HepG2 (cell line): ENCODE results near the gene DNM1. TPM values are rescaled to one million over a fixed set of nuclear protein-coding genes. Genes with fewer than 3 reads are reported as not detected.

ENCODE experiments used
- KLF16 ChIP-seq, 2 experiments: sonication (generic) in 1 of 2; formaldehyde crosslinking in 1 of 2; IDR thresholded peaks; 2 replicates each; pipeline versions ENCODE4 v1.6.1 to v1.8.0; 2016 to 2023; ENCODE audit warnings: missing genetic modification reagents in 2 of 2, missing compliant biosample characterization in 1 of 2
- SPEN ChIP-seq: sonication (generic); formaldehyde crosslinking; IDR thresholded peaks from 2 replicates; pipeline ENCODE4 v1.5.1; 2020; ENCODE audit warnings: low read depth, mild to moderate bottlenecking, missing genetic modification reagents
- TAF1 ChIP-seq: sonication (generic); formaldehyde crosslinking; IDR thresholded peaks from 2 replicates; pipeline ENCODE4 v1.4.0; 2020; ENCODE audit warnings: missing genetic modification reagents
- TGIF2 ChIP-seq: IDR thresholded peaks from 2 replicates; pipeline ENCODE4 v1.6.1; 2016; ENCODE audit warnings: control low read depth, missing compliant biosample characterization
- ZEB1 ChIP-seq: IDR thresholded peaks from 2 replicates; pipeline ENCODE4 v1.6.1; 2012; ENCODE audit warnings: mild to moderate bottlenecking, low read depth, inconsistent platforms; ENCODE audit not compliant: insufficient replicate concordance
- ZNF317 ChIP-seq: sonication (generic); formaldehyde crosslinking; IDR thresholded peaks from 2 replicates; pipeline ENCODE4 v1.5.0; 2020; ENCODE audit warnings: mild to moderate bottlenecking, missing genetic modification reagents
- ZNF572 ChIP-seq: sonication (generic); formaldehyde crosslinking; IDR thresholded peaks from 2 replicates; pipeline ENCODE4 v1.5.1; 2020; ENCODE audit warnings: mild to moderate bottlenecking, missing genetic modification reagents
- ZNF652 ChIP-seq: IDR thresholded peaks from 2 replicates; pipeline ENCODE4 v1.6.1; 2016; ENCODE audit warnings: low read depth, borderline replicate concordance
- ZNF660 ChIP-seq: sonication (generic); formaldehyde crosslinking; IDR thresholded peaks from 2 replicates; pipeline ENCODE4 v1.5.1; 2020; ENCODE audit warnings: mild to moderate bottlenecking, low read depth, missing genetic modification reagents, borderline replicate concordance
- polyA plus RNA-seq, 8 experiments: library from polyadenylated mRNA; depleted of rRNA in 3 of 8; stranded (reverse) in 7 of 8; unstranded in 1 of 8; fragments of >200 nt; fragmentation: Illumina TruSeq in 4 of 8; extraction: Trizol in 4 of 8; gene quantifications; 2 replicates each; pipeline versions ENCODE4 v1.2.1 to v1.2.3, GENCODE V29; 2011 to 2016; ENCODE audit warnings: low read depth in 4 of 8, missing spikeins in 1 of 8, mixed read lengths in 1 of 8; ENCODE audit not compliant: insufficient read depth in 1 of 8
- total RNA-seq, 5 experiments: library from RNA; depleted of rRNA; stranded (reverse); fragments of >200 nt; fragmentation: Illumina TruSeq; extraction: Trizol; gene quantifications; 2 replicates each; pipeline ENCODE4 v1.2.3, GENCODE V29; 2016; ENCODE audit warnings: low read depth in 1 of 5
- TF ChIP-seq, protein P1 (sequence below): sonication (generic); formaldehyde crosslinking; IDR thresholded peaks from 2 replicates; pipeline ENCODE4 v1.9.0; 2022; ENCODE audit warnings: low read depth, missing genetic modification reagents
- TF ChIP-seq, protein P2 (sequence below): sonication (generic); formaldehyde crosslinking; IDR thresholded peaks from 2 replicates; pipeline ENCODE4 v1.8.1; 2022; ENCODE audit warnings: mild to moderate bottlenecking, missing genetic modification reagents
- TF ChIP-seq, protein P3 (sequence below): sonication (generic); formaldehyde crosslinking; IDR thresholded peaks from 2 replicates; pipeline ENCODE4 v1.5.0; 2020; ENCODE audit warnings: missing genetic modification reagents, mild to moderate bottlenecking, borderline replicate concordance
- TF ChIP-seq, protein P4 (sequence below): sonication (generic); formaldehyde crosslinking; conservative IDR thresholded peaks from 2 replicates; pipeline ENCODE4 v1.4.0; 2020; ENCODE audit warnings: missing genetic modification reagents
- TF ChIP-seq, protein P5 (sequence below): sonication (generic); formaldehyde crosslinking; IDR thresholded peaks from 2 replicates; pipeline ENCODE4 v1.4.0; 2020; ENCODE audit warnings: low read depth, missing genetic modification reagents
- TF ChIP-seq, protein P6 (sequence below): sonication (generic); formaldehyde crosslinking; IDR thresholded peaks from 2 replicates; pipeline ENCODE4 v1.8.0; 2022; ENCODE audit warnings: mild to moderate bottlenecking, missing genetic modification reagents, moderate library complexity
- TF ChIP-seq, protein P7 (sequence below): fragments of 450-650 bp; IDR thresholded peaks from 2 replicates; pipeline ENCODE4 v1.6.1; 2017

The DNM1 gene
- total and polyA plus RNA-seq, 2 of the 13 experiments (the other 11 are each of a cell fraction or from before 2014, with no cell fraction given): 0.13 to 0.58 TPM

DNA sequence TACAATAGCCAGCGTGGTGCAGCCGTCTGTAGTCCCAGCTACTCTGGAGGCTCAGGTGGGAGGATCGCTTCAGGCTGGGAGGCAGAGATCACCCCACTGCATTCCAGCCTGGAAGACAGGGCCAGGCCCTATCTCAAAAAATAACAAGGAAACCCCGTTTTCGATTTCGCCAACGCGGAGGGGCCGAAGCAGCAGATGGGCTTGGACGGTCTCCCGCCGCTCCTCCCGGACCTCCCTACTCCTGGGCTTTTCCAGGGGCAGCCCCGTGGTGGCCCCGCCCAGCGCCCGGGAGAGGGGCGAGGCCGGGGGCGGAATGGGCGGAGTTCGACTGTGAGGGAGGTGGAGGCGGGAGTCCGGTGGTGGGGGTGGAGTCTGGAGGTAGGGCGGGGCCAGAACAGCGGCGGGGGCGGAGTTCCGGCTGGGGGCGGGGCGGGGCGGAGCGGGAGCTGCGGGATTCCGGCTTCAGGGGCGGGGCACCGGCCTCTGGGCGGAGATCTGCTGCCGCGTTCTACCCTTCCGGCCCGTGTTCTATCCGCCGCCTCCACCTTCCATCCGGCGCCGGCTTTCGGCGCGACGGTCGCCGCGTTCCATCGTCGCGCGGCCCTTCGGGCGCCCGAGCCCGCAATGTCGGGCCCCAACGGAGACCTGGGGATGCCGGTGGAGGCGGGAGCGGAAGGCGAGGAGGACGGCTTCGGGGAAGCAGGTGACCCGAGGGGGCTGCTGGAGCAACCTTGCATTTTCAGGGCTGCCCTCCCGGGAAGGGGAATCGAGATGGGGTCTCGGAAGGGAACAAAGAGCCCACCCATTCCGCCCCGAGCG is 43.2 kb upstream of the DNM1 start, which contains the start of gene BBLN (continued):
- TF ChIP-seq, protein P1, sequence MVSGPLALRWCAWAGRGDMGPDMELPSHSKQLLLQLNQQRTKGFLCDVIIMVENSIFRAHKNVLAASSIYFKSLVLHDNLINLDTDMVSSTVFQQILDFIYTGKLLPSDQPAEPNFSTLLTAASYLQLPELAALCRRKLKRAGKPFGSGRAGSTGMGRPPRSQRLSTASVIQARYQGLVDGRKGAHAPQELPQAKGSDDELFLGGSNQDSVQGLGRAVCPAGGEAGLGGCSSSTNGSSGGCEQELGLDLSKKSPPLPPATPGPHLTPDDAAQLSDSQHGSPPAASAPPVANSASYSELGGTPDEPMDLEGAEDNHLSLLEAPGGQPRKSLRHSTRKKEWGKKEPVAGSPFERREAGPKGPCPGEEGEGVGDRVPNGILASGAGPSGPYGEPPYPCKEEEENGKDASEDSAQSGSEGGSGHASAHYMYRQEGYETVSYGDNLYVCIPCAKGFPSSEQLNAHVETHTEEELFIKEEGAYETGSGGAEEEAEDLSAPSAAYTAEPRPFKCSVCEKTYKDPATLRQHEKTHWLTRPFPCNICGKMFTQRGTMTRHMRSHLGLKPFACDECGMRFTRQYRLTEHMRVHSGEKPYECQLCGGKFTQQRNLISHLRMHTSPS (CRISPR knock-in tag): no peak; the same call in 1 of the 2 replicates
- TF ChIP-seq ZNF652 (CRISPR knock-in tag) (no peak), TGIF2 (CRISPR knock-in tag) (no peak), KLF16 (CRISPR knock-in tag; IDR thresholded peaks at IDR 0.05) (peak in 1 of 2 experiments; percentile 70; a peak in 1 of 4 replicates), ZNF317 (CRISPR knock-in tag) (peak; percentile 56; the same call in 1 of the 2 replicates), ZNF572 (CRISPR knock-in tag) (no peak), ZEB1 (peak; percentile 40), TAF1 (CRISPR knock-in tag) (peak; percentile 70; the same call in 1 of the 2 replicates), ZNF660 (CRISPR knock-in tag) (no peak), SPEN (peak; percentile 55; the same call in 1 of the 2 replicates)
- TF ChIP-seq, protein P2, sequence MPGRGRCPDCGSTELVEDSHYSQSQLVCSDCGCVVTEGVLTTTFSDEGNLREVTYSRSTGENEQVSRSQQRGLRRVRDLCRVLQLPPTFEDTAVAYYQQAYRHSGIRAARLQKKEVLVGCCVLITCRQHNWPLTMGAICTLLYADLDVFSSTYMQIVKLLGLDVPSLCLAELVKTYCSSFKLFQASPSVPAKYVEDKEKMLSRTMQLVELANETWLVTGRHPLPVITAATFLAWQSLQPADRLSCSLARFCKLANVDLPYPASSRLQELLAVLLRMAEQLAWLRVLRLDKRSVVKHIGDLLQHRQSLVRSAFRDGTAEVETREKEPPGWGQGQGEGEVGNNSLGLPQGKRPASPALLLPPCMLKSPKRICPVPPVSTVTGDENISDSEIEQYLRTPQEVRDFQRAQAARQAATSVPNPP (CRISPR knock-in tag): peak; percentile 64; the same call in 1 of the 2 replicates
- TF ChIP-seq, protein P3, sequence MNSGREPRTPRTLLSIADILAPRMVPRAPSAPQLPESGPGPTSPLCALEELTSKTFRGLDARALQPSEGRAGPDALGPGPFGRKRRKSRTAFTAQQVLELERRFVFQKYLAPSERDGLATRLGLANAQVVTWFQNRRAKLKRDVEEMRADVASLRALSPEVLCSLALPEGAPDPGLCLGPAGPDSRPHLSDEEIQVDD: no peak
- TF ChIP-seq, protein P4, sequence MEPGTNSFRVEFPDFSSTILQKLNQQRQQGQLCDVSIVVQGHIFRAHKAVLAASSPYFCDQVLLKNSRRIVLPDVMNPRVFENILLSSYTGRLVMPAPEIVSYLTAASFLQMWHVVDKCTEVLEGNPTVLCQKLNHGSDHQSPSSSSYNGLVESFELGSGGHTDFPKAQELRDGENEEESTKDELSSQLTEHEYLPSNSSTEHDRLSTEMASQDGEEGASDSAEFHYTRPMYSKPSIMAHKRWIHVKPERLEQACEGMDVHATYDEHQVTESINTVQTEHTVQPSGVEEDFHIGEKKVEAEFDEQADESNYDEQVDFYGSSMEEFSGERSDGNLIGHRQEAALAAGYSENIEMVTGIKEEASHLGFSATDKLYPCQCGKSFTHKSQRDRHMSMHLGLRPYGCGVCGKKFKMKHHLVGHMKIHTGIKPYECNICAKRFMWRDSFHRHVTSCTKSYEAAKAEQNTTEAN (CRISPR knock-in tag): no peak; the same call in 1 of the 2 replicates
- TF ChIP-seq, protein P5, sequence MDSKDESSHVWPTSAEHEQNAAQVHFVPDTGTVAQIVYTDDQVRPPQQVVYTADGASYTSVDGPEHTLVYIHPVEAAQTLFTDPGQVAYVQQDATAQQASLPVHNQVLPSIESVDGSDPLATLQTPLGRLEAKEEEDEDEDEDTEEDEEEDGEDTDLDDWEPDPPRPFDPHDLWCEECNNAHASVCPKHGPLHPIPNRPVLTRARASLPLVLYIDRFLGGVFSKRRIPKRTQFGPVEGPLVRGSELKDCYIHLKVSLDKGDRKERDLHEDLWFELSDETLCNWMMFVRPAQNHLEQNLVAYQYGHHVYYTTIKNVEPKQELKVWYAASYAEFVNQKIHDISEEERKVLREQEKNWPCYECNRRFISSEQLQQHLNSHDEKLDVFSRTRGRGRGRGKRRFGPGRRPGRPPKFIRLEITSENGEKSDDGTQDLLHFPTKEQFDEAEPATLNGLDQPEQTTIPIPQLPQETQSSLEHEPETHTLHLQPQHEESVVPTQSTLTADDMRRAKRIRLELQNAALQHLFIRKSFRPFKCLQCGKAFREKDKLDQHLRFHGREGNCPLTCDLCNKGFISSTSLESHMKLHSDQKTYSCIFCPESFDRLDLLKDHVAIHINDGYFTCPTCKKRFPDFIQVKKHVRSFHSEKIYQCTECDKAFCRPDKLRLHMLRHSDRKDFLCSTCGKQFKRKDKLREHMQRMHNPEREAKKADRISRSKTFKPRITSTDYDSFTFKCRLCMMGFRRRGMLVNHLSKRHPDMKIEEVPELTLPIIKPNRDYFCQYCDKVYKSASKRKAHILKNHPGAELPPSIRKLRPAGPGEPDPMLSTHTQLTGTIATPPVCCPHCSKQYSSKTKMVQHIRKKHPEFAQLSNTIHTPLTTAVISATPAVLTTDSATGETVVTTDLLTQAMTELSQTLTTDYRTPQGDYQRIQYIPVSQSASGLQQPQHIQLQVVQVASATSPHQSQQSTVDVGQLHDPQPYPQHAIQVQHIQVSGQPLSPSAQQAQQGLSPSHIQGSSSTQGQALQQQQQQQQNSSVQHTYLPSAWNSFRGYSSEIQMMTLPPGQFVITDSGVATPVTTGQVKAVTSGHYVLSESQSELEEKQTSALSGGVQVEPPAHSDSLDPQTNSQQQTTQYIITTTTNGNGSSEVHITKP (CRISPR knock-in tag): peak; percentile 94
- TF ChIP-seq, protein P6, sequence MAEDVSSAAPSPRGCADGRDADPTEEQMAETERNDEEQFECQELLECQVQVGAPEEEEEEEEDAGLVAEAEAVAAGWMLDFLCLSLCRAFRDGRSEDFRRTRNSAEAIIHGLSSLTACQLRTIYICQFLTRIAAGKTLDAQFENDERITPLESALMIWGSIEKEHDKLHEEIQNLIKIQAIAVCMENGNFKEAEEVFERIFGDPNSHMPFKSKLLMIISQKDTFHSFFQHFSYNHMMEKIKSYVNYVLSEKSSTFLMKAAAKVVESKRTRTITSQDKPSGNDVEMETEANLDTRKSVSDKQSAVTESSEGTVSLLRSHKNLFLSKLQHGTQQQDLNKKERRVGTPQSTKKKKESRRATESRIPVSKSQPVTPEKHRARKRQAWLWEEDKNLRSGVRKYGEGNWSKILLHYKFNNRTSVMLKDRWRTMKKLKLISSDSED (CRISPR knock-in tag): no peak
- TF ChIP-seq, protein P7, sequence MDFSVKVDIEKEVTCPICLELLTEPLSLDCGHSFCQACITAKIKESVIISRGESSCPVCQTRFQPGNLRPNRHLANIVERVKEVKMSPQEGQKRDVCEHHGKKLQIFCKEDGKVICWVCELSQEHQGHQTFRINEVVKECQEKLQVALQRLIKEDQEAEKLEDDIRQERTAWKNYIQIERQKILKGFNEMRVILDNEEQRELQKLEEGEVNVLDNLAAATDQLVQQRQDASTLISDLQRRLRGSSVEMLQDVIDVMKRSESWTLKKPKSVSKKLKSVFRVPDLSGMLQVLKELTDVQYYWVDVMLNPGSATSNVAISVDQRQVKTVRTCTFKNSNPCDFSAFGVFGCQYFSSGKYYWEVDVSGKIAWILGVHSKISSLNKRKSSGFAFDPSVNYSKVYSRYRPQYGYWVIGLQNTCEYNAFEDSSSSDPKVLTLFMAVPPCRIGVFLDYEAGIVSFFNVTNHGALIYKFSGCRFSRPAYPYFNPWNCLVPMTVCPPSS: no peak
